Gastrocnemius medialis (tissue), 4 donors: ENCODE data around the gene DIO3. TPM values are rescaled to one million over a fixed set of nuclear protein-coding genes. Genes with fewer than 3 reads are reported as not detected.

Experiments
- ATAC-seq, 2 donors: fragments of 150-250 bp; one replicate each; pipeline ENCODE4 v1.9.1; 2016
- DNase-seq, 2 donors: peaks; one replicate each; pipeline ENCODE4 v3.0.0-alpha.2; 2019
- H3K27ac ChIP-seq, 4 donors: fragments of 200-600 bp; sonication (generic); 1 replicate in 1 of 4; 2 replicates in 3 of 4; pipeline ENCODE4 v1.5.1; 2016 to 2018; ENCODE audit warnings: mild to moderate bottlenecking in 2 of 4, moderate library complexity in 1 of 4
- H3K27me3 ChIP-seq, 3 donors: fragments of 200-600 bp; sonication (generic) in 2 of 3; 1 replicate in 1 of 3; 2 replicates in 2 of 3; pipeline versions ENCODE4 v1.5.1 to v1.6.0; 2016 to 2019; ENCODE audit warnings: mild to moderate bottlenecking in 1 of 3, moderate library complexity in 1 of 3
- H3K36me3 ChIP-seq, 2 donors: fragments of 200-600 bp; sonication (generic) in 1 of 2; one replicate each; pipeline ENCODE4 v1.5.1; 2017 to 2018
- H3K4me1 ChIP-seq, 2 donors: fragments of 200-600 bp; sonication (generic) in 1 of 2; one replicate each; pipeline ENCODE4 v1.5.1; 2016 to 2017; ENCODE audit warnings: mild to moderate bottlenecking in 2 of 2
- H3K4me3 ChIP-seq, 4 donors: fragments of 200-600 bp; sonication (generic) in 3 of 4; 1 replicate in 1 of 4; 2 replicates in 3 of 4; pipeline ENCODE4 v1.5.1; 2016 to 2019; ENCODE audit warnings: mild to moderate bottlenecking in 2 of 4
- H3K9me3 ChIP-seq, 3 donors: fragments of 200-600 bp; sonication (generic) in 2 of 3; 1 replicate in 1 of 3; 2 replicates in 2 of 3; pipeline ENCODE4 v1.5.1; 2016 to 2019
- POLR2A ChIP-seq, 2 donors: fragments of 450-650 bp; IDR thresholded peaks; one replicate each; pipeline ENCODE4 v1.6.1; 2017; ENCODE audit warnings: antibody characterized with exemption in 2 of 2, mild to moderate bottlenecking in 2 of 2, moderate library complexity in 2 of 2
- in situ Hi-C, 4 donors: fragments of 200-750 bp; cut with MboI; loops; one replicate each; pipeline versions ENCODE4 v1.15.0 to v1.8.0; 2017; ENCODE audit warnings: low sequenced_read_pairs in 4 of 4
- intact Hi-C: fragments of 100-400 bp; cut with DNase I; formaldehyde crosslinking; loops from one replicate; pipeline ENCODE4 v1.15.1; 2023; ENCODE audit warnings: low total_unique reads
- total RNA-seq, 4 donors: library from RNA; depleted of rRNA; stranded (reverse); fragments of >200 nt; gene quantifications; one replicate each; pipeline versions ENCODE4 v1.1.0 to v1.2.3, GENCODE V29; 2016
- TF ChIP-seq, protein P1 (sequence below), 5 experiments: fragments of 450-650 bp in 3 of 5; fragments of 200-600 bp in 2 of 5; sonication (generic) in 2 of 5; IDR thresholded peaks in 4 of 5; conservative IDR thresholded peaks in 1 of 5; 1 replicate in 4 of 5; 2 replicates in 1 of 5; pipeline ENCODE4 v1.5.1; 2016 to 2019; ENCODE audit warnings: antibody characterized with exemption in 5 of 5, mild to moderate bottlenecking in 3 of 5, moderate library complexity in 3 of 5

Gene DIO3
- total RNA-seq, 4 donors from 2014 or later, result 1.0 to 2.3 (median 1.0) TPM; not detected in 1

DNA sequence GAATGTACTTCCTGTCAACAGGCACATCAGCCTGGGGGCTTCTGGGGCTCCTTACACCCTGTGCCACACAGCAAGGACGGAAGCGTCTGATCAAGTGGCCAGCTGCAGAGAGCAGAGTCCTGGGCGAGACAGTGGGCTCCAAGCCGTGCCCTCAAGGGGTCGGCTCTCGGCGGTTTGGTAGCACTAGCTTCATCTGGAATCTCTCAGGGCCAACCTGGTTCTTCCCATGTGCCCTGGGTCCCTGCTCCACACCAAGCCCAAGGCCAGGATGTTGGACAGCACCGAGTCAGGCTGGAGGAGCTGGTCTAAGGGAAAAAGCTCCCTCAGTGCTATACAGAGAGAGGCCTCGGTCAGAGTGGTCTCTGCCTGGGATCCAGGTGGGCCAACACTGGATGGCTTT lies 20.5 kb downstream of the DIO3 start:
- TF ChIP-seq, protein P1, sequence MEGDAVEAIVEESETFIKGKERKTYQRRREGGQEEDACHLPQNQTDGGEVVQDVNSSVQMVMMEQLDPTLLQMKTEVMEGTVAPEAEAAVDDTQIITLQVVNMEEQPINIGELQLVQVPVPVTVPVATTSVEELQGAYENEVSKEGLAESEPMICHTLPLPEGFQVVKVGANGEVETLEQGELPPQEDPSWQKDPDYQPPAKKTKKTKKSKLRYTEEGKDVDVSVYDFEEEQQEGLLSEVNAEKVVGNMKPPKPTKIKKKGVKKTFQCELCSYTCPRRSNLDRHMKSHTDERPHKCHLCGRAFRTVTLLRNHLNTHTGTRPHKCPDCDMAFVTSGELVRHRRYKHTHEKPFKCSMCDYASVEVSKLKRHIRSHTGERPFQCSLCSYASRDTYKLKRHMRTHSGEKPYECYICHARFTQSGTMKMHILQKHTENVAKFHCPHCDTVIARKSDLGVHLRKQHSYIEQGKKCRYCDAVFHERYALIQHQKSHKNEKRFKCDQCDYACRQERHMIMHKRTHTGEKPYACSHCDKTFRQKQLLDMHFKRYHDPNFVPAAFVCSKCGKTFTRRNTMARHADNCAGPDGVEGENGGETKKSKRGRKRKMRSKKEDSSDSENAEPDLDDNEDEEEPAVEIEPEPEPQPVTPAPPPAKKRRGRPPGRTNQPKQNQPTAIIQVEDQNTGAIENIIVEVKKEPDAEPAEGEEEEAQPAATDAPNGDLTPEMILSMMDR (IDR thresholded peaks at IDR 0.05 in 4 of 5, conservative IDR thresholded peaks at IDR 0.05 in 1 of 5), result no peak
- no peak for TF ChIP-seq POLR2A (IDR thresholded peaks at IDR 0.05)
- in situ Hi-C loops (no loop called here), intact Hi-C loops (no loop called here)
- no peaks in the 10 kb centered on the region for H3K36me3 ChIP-seq
- H3K4me1 ChIP-seq, result no peaks in the 10 kb centered on the region
- H3K4me3 ChIP-seq, result no peak overlapping the region
- no peak for ATAC-seq
- H3K27ac ChIP-seq, result no peak overlapping the region
- H3K27me3 ChIP-seq, result peaks cover 0 to 7% (median 7%) of the 10 kb centered on the region in 3 donors
- DNase-seq, result no peak
- no peaks in the 10 kb centered on the region for H3K9me3 ChIP-seq

DNA sequence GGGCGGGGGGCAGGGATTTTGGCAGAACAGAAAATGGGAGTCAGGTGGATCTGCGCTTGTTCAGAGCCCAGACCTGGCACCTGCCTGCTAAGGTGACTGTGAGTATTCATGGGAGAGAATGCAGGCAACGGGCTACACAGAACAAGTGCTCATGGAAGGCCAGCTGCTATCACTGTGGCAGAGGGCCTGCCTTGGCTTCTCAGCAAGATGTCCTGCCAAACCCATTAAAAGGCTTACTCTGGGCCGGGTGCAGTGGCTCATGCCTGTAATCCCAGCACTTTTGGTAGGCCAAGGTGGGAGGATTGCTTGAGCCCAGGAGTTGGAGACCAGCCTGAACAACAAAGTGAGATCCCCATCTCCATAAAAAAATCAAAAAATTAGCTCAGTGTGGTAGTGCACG lies 21.0 kb downstream of the DIO3 start:
- in situ Hi-C loops (no loop called here), intact Hi-C loops (no loop called here)
- Histone ChIP-seq H3K27ac (no peak overlapping the region), H3K27me3 (peaks cover 0 to 7% (median 7%) of the 10 kb centered on the region in 3 donors), H3K4me3 (no peak overlapping the region), H3K4me1 (no peaks in the 10 kb centered on the region), H3K9me3 (no peaks in the 10 kb centered on the region), H3K36me3 (no peaks in the 10 kb centered on the region)
- no peak for TF ChIP-seq POLR2A (IDR thresholded peaks at IDR 0.05)
- TF ChIP-seq, protein P1 (IDR thresholded peaks at IDR 0.05 in 4 of 5, conservative IDR thresholded peaks at IDR 0.05 in 1 of 5), result no peak
- no peak for DNase-seq
- no peak for ATAC-seq

DNA sequence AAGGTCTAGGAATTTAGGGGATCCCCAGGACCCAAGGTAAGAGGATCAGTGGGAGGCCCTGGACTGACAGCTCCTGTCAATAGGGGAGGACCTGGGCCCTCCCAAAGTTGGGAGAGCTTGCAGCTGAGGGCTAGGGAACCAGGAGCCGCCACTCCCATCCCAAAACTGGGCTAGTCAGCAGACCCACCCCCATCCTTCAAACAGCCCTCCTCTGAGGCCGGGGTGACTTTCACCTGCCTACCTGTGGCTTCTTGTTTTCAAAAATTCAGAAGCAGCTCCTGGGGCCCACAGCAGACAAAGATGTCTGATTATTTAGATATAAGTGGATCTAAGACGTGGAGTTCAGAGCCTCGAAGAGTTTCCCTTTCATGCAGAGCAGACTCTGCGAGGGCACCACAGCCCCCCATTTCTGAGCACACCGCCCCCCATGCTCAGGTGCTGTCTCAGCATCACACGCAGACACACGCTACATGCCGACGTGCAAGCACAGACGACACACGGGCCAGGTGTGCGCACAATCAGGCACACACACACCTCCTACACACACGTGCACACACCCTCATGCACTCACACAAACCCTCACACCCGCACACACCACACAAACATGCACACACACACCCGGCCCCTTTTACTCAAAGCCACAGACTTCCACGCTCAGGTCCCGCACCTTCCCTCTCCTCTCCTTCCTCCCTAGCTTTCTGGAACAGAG lies 21.9 kb downstream of the DIO3 start:
- TF ChIP-seq, protein P1 (IDR thresholded peaks at IDR 0.05 in 4 of 5, conservative IDR thresholded peaks at IDR 0.05 in 1 of 5), result no peak
- no peak for TF ChIP-seq POLR2A (IDR thresholded peaks at IDR 0.05)
- H3K27ac ChIP-seq, result no peak overlapping the region
- DNase-seq, result no peak

DNA sequence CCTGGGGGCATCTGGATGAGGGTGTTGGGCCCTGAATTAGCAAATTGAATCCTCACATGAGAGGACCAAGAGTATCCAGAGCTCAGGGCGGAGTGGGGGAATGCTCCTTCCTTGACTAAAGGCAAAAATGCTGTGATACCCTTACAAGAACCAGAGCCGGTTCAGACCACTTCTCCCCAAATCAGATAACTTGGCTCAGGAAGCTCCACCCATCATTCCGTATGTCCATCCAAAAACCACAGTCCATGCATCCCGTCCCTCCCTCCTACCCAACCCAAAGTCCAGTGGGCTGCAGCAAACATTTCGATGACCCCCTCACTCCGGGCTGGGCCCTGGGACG lies 22.4 kb downstream of the DIO3 start:
- DNase-seq, result no peak
- in situ Hi-C loops, result no loop called here

More for the DNA sequence above, 21.9 kb downstream of the DIO3 start:
- Histone ChIP-seq H3K27me3 (peaks cover 0 to 7% (median 7%) of the 10 kb centered on the region in 3 donors), H3K4me1 (no peaks in the 10 kb centered on the region), H3K9me3 (no peaks in the 10 kb centered on the region), H3K4me3 (no peak overlapping the region), H3K36me3 (no peaks in the 10 kb centered on the region)
- intact Hi-C loops (no loop called here), in situ Hi-C loops (no loop called here)
- ATAC-seq, result no peak

More for the DNA sequence above, 22.4 kb downstream of the DIO3 start:
- Histone ChIP-seq H3K36me3 (no peaks in the 10 kb centered on the region), H3K4me1 (no peaks in the 10 kb centered on the region), H3K9me3 (no peaks in the 10 kb centered on the region), H3K27me3 (peaks cover 0 to 7% (median 7%) of the 10 kb centered on the region in 3 donors), H3K27ac (no peak overlapping the region), H3K4me3 (no peak overlapping the region)
- intact Hi-C loops, result no loop called here
- TF ChIP-seq, protein P1 (IDR thresholded peaks at IDR 0.05 in 4 of 5, conservative IDR thresholded peaks at IDR 0.05 in 1 of 5), result no peak
- no peak for TF ChIP-seq POLR2A (IDR thresholded peaks at IDR 0.05)
- no peak for ATAC-seq
